GM12878 (cell line): ENCODE data around the gene DENND1A.

Source experiments
- CEBPB ChIP-seq, 2 experiments: fragments of 150-350 bp in 1 of 2; IDR thresholded peaks; 2 replicates each; pipeline ENCODE4 v1.6.1; 2012 to 2014; ENCODE audit warnings: low read depth in 2 of 2, low read length in 2 of 2, borderline replicate concordance in 1 of 2, inconsistent platforms in 1 of 2
- FOS ChIP-seq: IDR thresholded peaks from 3 replicates; pipeline ENCODE4 v1.6.1; 2011; ENCODE audit warnings: borderline replicate concordance; ENCODE audit not compliant: insufficient read length; ENCODE audit errors: extremely low read depth
- JUND ChIP-seq: IDR thresholded peaks from 2 replicates; pipeline ENCODE4 v1.6.1; 2012; ENCODE audit warnings: low read depth, mild to moderate bottlenecking, low read length, improper control_type of control experiment, moderate library complexity
- KLF5 ChIP-seq: fragments of 450-650 bp; IDR thresholded peaks from 2 replicates; pipeline ENCODE4 v1.6.1; 2014; ENCODE audit warnings: mild to moderate bottlenecking; ENCODE audit not compliant: partially characterized antibody
- POLR2A ChIP-seq: IDR thresholded peaks from 2 replicates; pipeline ENCODE4 v1.6.1; 2011; ENCODE audit warnings: low read depth, mild to moderate bottlenecking, low read length
- POLR2AphosphoS5 ChIP-seq: IDR thresholded peaks from 2 replicates; pipeline ENCODE4 v1.6.1; 2011; ENCODE audit warnings: mild to moderate bottlenecking, low read length, inconsistent platforms
- TAF1 ChIP-seq: IDR thresholded peaks from 2 replicates; pipeline ENCODE4 v1.6.1; 2011; ENCODE audit warnings: mild to moderate bottlenecking, low read depth, low read length, borderline replicate concordance
- TCF7 ChIP-seq: IDR thresholded peaks from 2 replicates; pipeline ENCODE4 v1.6.1; 2014; ENCODE audit warnings: antibody characterized with exemption, borderline replicate concordance
- TF ChIP-seq, protein P1 (sequence below), 3 experiments: IDR thresholded peaks in 2 of 3; conservative IDR thresholded peaks in 1 of 3; 2 replicates each; pipeline ENCODE4 v1.5.1; 2011; ENCODE audit warnings: low read depth in 3 of 3, low read length in 3 of 3, mild to moderate bottlenecking in 3 of 3, control low read depth in 2 of 3, moderate library complexity in 2 of 3, inconsistent platforms in 1 of 3, mixed read lengths in 1 of 3; ENCODE audit not compliant: control insufficient read depth in 2 of 3, insufficient read depth in 1 of 3; ENCODE audit errors: extremely low read depth in 1 of 3

DNA sequence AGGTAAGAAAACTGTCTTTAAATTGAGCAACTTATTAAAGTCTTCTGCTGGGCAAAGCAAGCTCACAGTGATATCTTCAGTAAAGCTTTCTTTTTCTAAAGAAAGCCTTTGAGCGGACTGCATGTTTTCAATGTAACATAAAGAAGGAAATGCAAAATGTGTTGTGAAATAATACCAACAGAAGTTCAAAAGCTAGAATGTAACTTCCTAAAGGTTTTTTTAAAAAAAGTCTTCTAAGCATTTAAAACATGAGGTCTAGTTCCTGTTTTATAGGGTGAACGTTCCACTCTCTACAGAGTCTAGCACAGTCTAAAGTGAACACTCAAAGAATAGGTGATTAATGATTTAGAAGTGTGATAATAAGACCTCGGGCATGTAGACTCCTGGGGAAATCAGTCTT lies 62.9 kb downstream of the DENND1A start:
- TF ChIP-seq POLR2A (no peak), CEBPB (IDR thresholded peaks at IDR 0.05; ENCODE audit: borderline replicate concordance in 1 of 2, low read depth in 2 of 2, low read length in 2 of 2) (no peak), KLF5 (no peak), TAF1 (no peak), JUND (no peak), TCF7 (no peak), POLR2AphosphoS5 (no peak), FOS (no peak)
- TF ChIP-seq, protein P1, sequence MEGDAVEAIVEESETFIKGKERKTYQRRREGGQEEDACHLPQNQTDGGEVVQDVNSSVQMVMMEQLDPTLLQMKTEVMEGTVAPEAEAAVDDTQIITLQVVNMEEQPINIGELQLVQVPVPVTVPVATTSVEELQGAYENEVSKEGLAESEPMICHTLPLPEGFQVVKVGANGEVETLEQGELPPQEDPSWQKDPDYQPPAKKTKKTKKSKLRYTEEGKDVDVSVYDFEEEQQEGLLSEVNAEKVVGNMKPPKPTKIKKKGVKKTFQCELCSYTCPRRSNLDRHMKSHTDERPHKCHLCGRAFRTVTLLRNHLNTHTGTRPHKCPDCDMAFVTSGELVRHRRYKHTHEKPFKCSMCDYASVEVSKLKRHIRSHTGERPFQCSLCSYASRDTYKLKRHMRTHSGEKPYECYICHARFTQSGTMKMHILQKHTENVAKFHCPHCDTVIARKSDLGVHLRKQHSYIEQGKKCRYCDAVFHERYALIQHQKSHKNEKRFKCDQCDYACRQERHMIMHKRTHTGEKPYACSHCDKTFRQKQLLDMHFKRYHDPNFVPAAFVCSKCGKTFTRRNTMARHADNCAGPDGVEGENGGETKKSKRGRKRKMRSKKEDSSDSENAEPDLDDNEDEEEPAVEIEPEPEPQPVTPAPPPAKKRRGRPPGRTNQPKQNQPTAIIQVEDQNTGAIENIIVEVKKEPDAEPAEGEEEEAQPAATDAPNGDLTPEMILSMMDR (IDR thresholded peaks at IDR 0.05 in 2 of 3, conservative IDR thresholded peaks at IDR 0.05 in 1 of 3; ENCODE audit: control insufficient read depth in 2 of 3, extremely low read depth in 1 of 3, insufficient read depth in 1 of 3, low read depth in 3 of 3, low read length in 3 of 3), result no peak
